Peyer's patch (tissue), 4 donors: ENCODE measurements around the gene CD247. TPM values are rescaled to one million over a fixed set of nuclear protein-coding genes. Genes with fewer than 3 reads are reported as not detected.

Source experiments
- DNase-seq, 3 donors: peaks; one replicate each; pipeline ENCODE4 v3.0.0-alpha.2; 2017 to 2019
- H3K27ac ChIP-seq, 4 donors: fragments of 200-600 bp; sonication (generic); one replicate each; pipeline ENCODE4 v1.5.1; 2016 to 2019
- H3K27me3 ChIP-seq, 2 donors: fragments of 200-600 bp; sonication (generic); one replicate each; pipeline ENCODE4 v1.5.1; 2019
- H3K36me3 ChIP-seq, 3 donors: fragments of 200-600 bp; sonication (generic); one replicate each; pipeline ENCODE4 v1.5.1; 2016 to 2019
- H3K4me1 ChIP-seq, 4 donors: fragments of 200-600 bp; sonication (generic); one replicate each; pipeline ENCODE4 v1.5.1; 2016 to 2019
- H3K4me3 ChIP-seq, 4 donors: fragments of 200-600 bp; sonication (generic); 1 replicate in 3 of 4; 2 replicates in 1 of 4; pipeline ENCODE4 v1.5.1; 2016 to 2019; ENCODE audit warnings: mild to moderate bottlenecking in 1 of 4
- H3K9me3 ChIP-seq, 4 donors: fragments of 200-600 bp; sonication (generic); one replicate each; pipeline ENCODE4 v1.5.1; 2016 to 2019; ENCODE audit warnings: mild to moderate bottlenecking in 1 of 4
- CTCF ChIP-seq, 6 experiments: fragments of 450-650 bp in 4 of 6; fragments of 200-600 bp in 2 of 6; sonication (generic) in 1 of 6; IDR thresholded peaks; one replicate each; pipeline ENCODE4 v1.5.1; 2017 to 2019; ENCODE audit warnings: antibody characterized with exemption in 6 of 6, mild to moderate bottlenecking in 3 of 6, moderate library complexity in 1 of 6
- POLR2A ChIP-seq, 2 donors: fragments of 450-650 bp; IDR thresholded peaks; one replicate each; pipeline ENCODE4 v1.5.1; 2017; ENCODE audit warnings: antibody characterized with exemption in 2 of 2, mild to moderate bottlenecking in 2 of 2, moderate library complexity in 2 of 2
- total RNA-seq, 4 donors: library from RNA; depleted of rRNA; stranded (reverse); fragments of >200 nt; gene quantifications; one replicate each; pipeline ENCODE4 v1.1.0, GENCODE V29; 2016

The CD247 gene
- total RNA-seq, 4 donors from 2014 or later = 1.9 to 7.4 (median 3.9) TPM; not detected in 1

- Histone ChIP-seq H3K4me1 (peaks cover 0 to 6% (median 0%) of the 10 kb centered on the region in 4 donors), H3K36me3 (no peaks in the 10 kb centered on the region), H3K27me3 (no peaks in the 10 kb centered on the region), H3K4me3 (no peak overlapping the region), H3K9me3 (no peaks in the 10 kb centered on the region), H3K27ac (no peak overlapping the region)
- TF ChIP-seq POLR2A (IDR thresholded peaks at IDR 0.05) = no peak
- TF ChIP-seq CTCF (IDR thresholded peaks at IDR 0.05) = no peak
- DNase-seq = no peak
These were observed 16.2 kb downstream of the CD247 start for GRCh38 chr1:167502192-167502551.

- H3K9me3 ChIP-seq = no peaks in the 10 kb centered on the region
- H3K36me3 ChIP-seq = no peaks in the 10 kb centered on the region
- no peak overlapping the region for H3K4me3 ChIP-seq
- peak in 1 of 3 donors; percentile 44 for DNase-seq
- H3K27ac ChIP-seq = no peak overlapping the region
- H3K4me1 ChIP-seq = peaks cover 0 to 6% (median 0%) of the 10 kb centered on the region in 4 donors
- H3K27me3 ChIP-seq = no peaks in the 10 kb centered on the region
- TF ChIP-seq CTCF (IDR thresholded peaks at IDR 0.05) = no peak
- no peak for TF ChIP-seq POLR2A (IDR thresholded peaks at IDR 0.05)
These were observed 16.7 kb downstream of the CD247 start for GRCh38 chr1:167501515-167502191.

- TF ChIP-seq CTCF (IDR thresholded peaks at IDR 0.05) = no peak
- no peak for TF ChIP-seq POLR2A (IDR thresholded peaks at IDR 0.05)
- no peak for DNase-seq
- Histone ChIP-seq H3K27ac (peak overlapping the region in 1 of 4 donors; percentile 2), H3K4me1 (peaks cover 0 to 6% (median 0%) of the 10 kb centered on the region in 4 donors), H3K4me3 (no peak overlapping the region), H3K27me3 (no peaks in the 10 kb centered on the region), H3K36me3 (no peaks in the 10 kb centered on the region), H3K9me3 (no peaks in the 10 kb centered on the region)
These were observed 18.0 kb downstream of the CD247 start for GRCh38 chr1:167500283-167500860.

- H3K4me3 ChIP-seq = no peak overlapping the region
- peak in 2 of 3 donors; percentile 74 to 79 for DNase-seq
- no peak for TF ChIP-seq POLR2A (IDR thresholded peaks at IDR 0.05)
These were observed 18.6 kb downstream of the CD247 start for GRCh38 chr1:167499664-167500101.

GRCh38 chr1:167499106-167499505 is 19.2 kb downstream of the CD247 start:
- Histone ChIP-seq H3K27me3 (no peaks in the 10 kb centered on the region), H3K4me3 (no peak overlapping the region), H3K27ac (no peak overlapping the region), H3K9me3 (no peaks in the 10 kb centered on the region), H3K36me3 (no peaks in the 10 kb centered on the region), H3K4me1 (peaks cover 0 to 6% (median 0%) of the 10 kb centered on the region in 4 donors)
- TF ChIP-seq CTCF (IDR thresholded peaks at IDR 0.05) (no peak), POLR2A (IDR thresholded peaks at IDR 0.05) (no peak)
- no peak for DNase-seq

More at GRCh38 chr1:167499664-167500101, 18.6 kb downstream of the CD247 start:
- peaks cover 0 to 6% (median 0%) of the 10 kb centered on the region in 4 donors for H3K4me1 ChIP-seq
- H3K27ac ChIP-seq = peak overlapping the region in 1 of 4 donors; percentile 2
- H3K27me3 ChIP-seq = no peaks in the 10 kb centered on the region
- H3K36me3 ChIP-seq = no peaks in the 10 kb centered on the region
- no peaks in the 10 kb centered on the region for H3K9me3 ChIP-seq
